ENCODE data around the gene SPDYE6. TPM values are rescaled to one million over a fixed set of nuclear protein-coding genes. Genes with fewer than 3 reads are reported as not detected.

The SPDYE6 gene
- total and polyA plus RNA-seq, 8 donors, result 2.2 to 10.0 (median 6.8) TPM; not detected in 2

GRCh38 chr7:102296514-102296913 lies 59.7 kb downstream of the SPDYE6 start:
- TF ChIP-seq, protein P1, sequence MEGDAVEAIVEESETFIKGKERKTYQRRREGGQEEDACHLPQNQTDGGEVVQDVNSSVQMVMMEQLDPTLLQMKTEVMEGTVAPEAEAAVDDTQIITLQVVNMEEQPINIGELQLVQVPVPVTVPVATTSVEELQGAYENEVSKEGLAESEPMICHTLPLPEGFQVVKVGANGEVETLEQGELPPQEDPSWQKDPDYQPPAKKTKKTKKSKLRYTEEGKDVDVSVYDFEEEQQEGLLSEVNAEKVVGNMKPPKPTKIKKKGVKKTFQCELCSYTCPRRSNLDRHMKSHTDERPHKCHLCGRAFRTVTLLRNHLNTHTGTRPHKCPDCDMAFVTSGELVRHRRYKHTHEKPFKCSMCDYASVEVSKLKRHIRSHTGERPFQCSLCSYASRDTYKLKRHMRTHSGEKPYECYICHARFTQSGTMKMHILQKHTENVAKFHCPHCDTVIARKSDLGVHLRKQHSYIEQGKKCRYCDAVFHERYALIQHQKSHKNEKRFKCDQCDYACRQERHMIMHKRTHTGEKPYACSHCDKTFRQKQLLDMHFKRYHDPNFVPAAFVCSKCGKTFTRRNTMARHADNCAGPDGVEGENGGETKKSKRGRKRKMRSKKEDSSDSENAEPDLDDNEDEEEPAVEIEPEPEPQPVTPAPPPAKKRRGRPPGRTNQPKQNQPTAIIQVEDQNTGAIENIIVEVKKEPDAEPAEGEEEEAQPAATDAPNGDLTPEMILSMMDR (IDR thresholded peaks at IDR 0.05), result no peak
- ATAC-seq, result no peak
- peaks cover 0 to 15% of the 10 kb centered on the region in 2 donors for H3K27me3 ChIP-seq
- H3K27ac ChIP-seq, result no peak overlapping the region
- H3K4me1 ChIP-seq, result peaks cover 0 to 9% of the 10 kb centered on the region in 2 donors
- H3K4me3 ChIP-seq, result no peak overlapping the region
- H3K9me3 ChIP-seq, result no peaks in the 10 kb centered on the region
- no peaks in the 10 kb centered on the region for H3K36me3 ChIP-seq
- intact Hi-C loops (cut with DNase I), result no loop called here
- no peak for DNase-seq

- TF ChIP-seq, protein P1 (IDR thresholded peaks at IDR 0.05), result no peak
- Histone ChIP-seq H3K4me1 (peaks cover 0 to 9% of the 10 kb centered on the region in 2 donors), H3K27ac (no peak overlapping the region), H3K27me3 (peaks cover 0 to 15% of the 10 kb centered on the region in 2 donors), H3K9me3 (no peaks in the 10 kb centered on the region), H3K4me3 (no peak overlapping the region), H3K36me3 (no peaks in the 10 kb centered on the region)
- intact Hi-C loops (cut with DNase I), result no loop called here
- DNase-seq (no peak), ATAC-seq (no peak)
Observed at GRCh38 chr7:102296179-102296438, 60.1 kb downstream of the SPDYE6 start.

Small RNAs within 50 kb of the gene (microRNA-seq; reads per million reads assigned to microRNA genes)
- gene MIR548O, result 0 reads per million in 2 donors

Other genes with a start within 250 kb of the SPDYE6 start
- gene SH2B2, start 69.6 kb downstream of the SPDYE6 start, total RNA-seq, result 1 to 10 TPM; 5.7 to 8.2 TPM
- 1 to 10 TPM; 3.1 to 5.1 (median 3.8) TPM for gene SH2B2, start 69.6 kb downstream of the SPDYE6 start, polyA plus RNA-seq (ENCODE audit: insufficient read length in 6 of 6)
- gene PRKRIP1, start 39.9 kb upstream of the SPDYE6 start, total RNA-seq, result 10 to 100 TPM; 17.1 to 18.8 TPM
- gene PRKRIP1, start 39.9 kb upstream of the SPDYE6 start, polyA plus RNA-seq (ENCODE audit: insufficient read length in 6 of 6), result 10 to 100 TPM; 38.6 to 44.9 (median 41.8) TPM
- gene ORAI2, start 77.1 kb upstream of the SPDYE6 start, total RNA-seq, result 10 to 100 TPM; 22.3 to 38.2 TPM
- 10 to 100 TPM in 5 of 6 donors, 1 to 10 TPM in 1; 8.8 to 17.4 (median 12.0) TPM for gene ORAI2, start 77.1 kb upstream of the SPDYE6 start, polyA plus RNA-seq (ENCODE audit: insufficient read length in 6 of 6)
- 1 to 10 TPM; 8.6 to 9.5 TPM for gene ALKBH4, start 108.4 kb upstream of the SPDYE6 start, total RNA-seq
- gene ALKBH4, start 108.4 kb upstream of the SPDYE6 start, polyA plus RNA-seq (ENCODE audit: insufficient read length in 6 of 6), result 10 to 100 TPM; 10.3 to 14.1 (median 11.5) TPM
- 10 to 100 TPM; 12.9 to 16.6 TPM for gene LRWD1, start 108.5 kb upstream of the SPDYE6 start, total RNA-seq
- gene LRWD1, start 108.5 kb upstream of the SPDYE6 start, polyA plus RNA-seq (ENCODE audit: insufficient read length in 6 of 6), result 10 to 100 TPM; 13.0 to 22.2 (median 16.6) TPM
- gene POLR2J, start 122.5 kb upstream of the SPDYE6 start, total RNA-seq, result 10 to 100 TPM; 30.5 to 39.0 TPM
- 10 to 100 TPM; 22.4 to 32.6 (median 26.5) TPM for gene POLR2J, start 122.5 kb upstream of the SPDYE6 start, polyA plus RNA-seq (ENCODE audit: insufficient read length in 6 of 6)
- gene RASA4B, start 161.3 kb upstream of the SPDYE6 start, total RNA-seq, result 10 to 100 TPM; 18.1 to 18.5 TPM
- gene RASA4B, start 161.3 kb upstream of the SPDYE6 start, polyA plus RNA-seq (ENCODE audit: insufficient read length in 6 of 6), result 1 to 10 TPM; 3.0 to 8.8 (median 4.9) TPM
- gene UPK3BL2, start 187.3 kb upstream of the SPDYE6 start, total RNA-seq, result 10 to 100 TPM; 12.7 to 22.0 TPM
- gene UPK3BL2, start 187.3 kb upstream of the SPDYE6 start, polyA plus RNA-seq (ENCODE audit: insufficient read length in 6 of 6), result 10 to 100 TPM; 11.7 to 22.9 (median 13.7) TPM
- not detected for gene SPDYE2, start 194.8 kb upstream of the SPDYE6 start, total RNA-seq
- 10 to 100 TPM in 3 of 6 donors, 1 to 10 TPM in 3; 6.2 to 15.0 (median 10.4) TPM for gene SPDYE2, start 194.8 kb upstream of the SPDYE6 start, polyA plus RNA-seq (ENCODE audit: insufficient read length in 6 of 6)
- 10 to 100 TPM; 21.6 to 43.4 TPM for gene POLR2J3, start 216.1 kb upstream of the SPDYE6 start, total RNA-seq
- gene POLR2J3, start 216.1 kb upstream of the SPDYE6 start, polyA plus RNA-seq (ENCODE audit: insufficient read length in 6 of 6), result 100 to 1,000 TPM in 3 of 6 donors, 10 to 100 TPM in 3; 51.6 to 108 (median 95.7) TPM